Lung (tissue), 13 donors: ENCODE measurements around the gene MSH2. TPM values are rescaled to one million over a fixed set of nuclear protein-coding genes. Genes with fewer than 3 reads are reported as not detected.

Experiments
- ATAC-seq: fragments of 200-7000 bp; cut with Tn5 transposase; one replicate; pipeline ENCODE4 v1.9.1; 2020; ENCODE audit warnings: moderate number of reproducible peaks; ENCODE audit not compliant: insufficient read depth, low FRiP score
- DNase-seq, 3 donors: peaks; one replicate each; pipeline ENCODE4 v3.0.0-alpha.2; 2013 to 2017
- H3K27ac ChIP-seq, 2 donors: one replicate each; pipeline ENCODE4 v1.5.1; 2013; ENCODE audit warnings: mild to moderate bottlenecking in 2 of 2, moderate library complexity in 2 of 2, control low read depth in 1 of 2, inconsistent platforms in 1 of 2, low read depth in 1 of 2, low read length in 1 of 2
- H3K27me3 ChIP-seq, 3 donors: one replicate each; pipeline ENCODE4 v1.5.1; 2013; ENCODE audit warnings: low read length in 2 of 3; ENCODE audit not compliant: control insufficient read depth in 3 of 3, insufficient read depth in 3 of 3
- H3K36me3 ChIP-seq, 4 donors: one replicate each; pipeline ENCODE4 v1.5.1; 2013; ENCODE audit warnings: low read length in 4 of 4, mild to moderate bottlenecking in 1 of 4, moderate library complexity in 1 of 4; ENCODE audit not compliant: control insufficient read depth in 4 of 4, insufficient read depth in 4 of 4
- H3K4me1 ChIP-seq, 5 donors: one replicate each; pipeline ENCODE4 v1.5.1; 2013; ENCODE audit warnings: low read length in 5 of 5, mild to moderate bottlenecking in 2 of 5, moderate library complexity in 1 of 5; ENCODE audit not compliant: control insufficient read depth in 5 of 5, insufficient read depth in 5 of 5
- H3K4me3 ChIP-seq: one replicate; pipeline ENCODE4 v1.5.1; 2013; ENCODE audit warnings: mild to moderate bottlenecking, control low read depth, moderate library complexity
- H3K9ac ChIP-seq, 2 donors: one replicate each; pipeline ENCODE4 v1.5.1; 2013; ENCODE audit warnings: low read length in 2 of 2, control low read depth in 1 of 2; ENCODE audit not compliant: insufficient read depth in 1 of 2
- H3K9me3 ChIP-seq, 4 donors: one replicate each; pipeline ENCODE4 v1.5.1; 2013; ENCODE audit warnings: low read length in 3 of 4, mild to moderate bottlenecking in 1 of 4, moderate library complexity in 1 of 4; ENCODE audit not compliant: control insufficient read depth in 4 of 4, insufficient read depth in 3 of 4
- WGBS, 2 donors: extraction: QIAGEN DNeasy Blood & Tissue Kit; methylation state at CpG; one replicate each; pipeline ENCODE4 v1.1.7; 2013; 5-methylcytosine and 5-hydroxymethylcytosine counted together
- polyA plus RNA-seq, 2 donors: library from polyadenylated mRNA; stranded (reverse); fragments of 200-250 nt; gene quantifications; one replicate each; pipeline ENCODE4 v1.2.1, GENCODE V29; 2013
- small RNA-seq: library from RNA; depleted of rRNA; stranded (forward); fragments of <200 nt; gene quantifications from one replicate; pipeline ENCODE3, GENCODE V24; 2014; ENCODE audit warnings: low replicate concordance
- total RNA-seq, 2 donors: library from RNA; depleted of rRNA in 1 of 2; stranded (reverse); fragments of >200 nt in 1 of 2; gene quantifications; one replicate each; pipeline ENCODE4 v1.2.1, GENCODE V29; 2014 to 2021
- TF ChIP-seq, protein P1 (sequence below): IDR thresholded peaks from 2 replicates; pipeline ENCODE4 v1.5.1; 2012; ENCODE audit warnings: mild to moderate bottlenecking; ENCODE audit errors: control extremely low read depth, extremely low read depth
- donor health status: control.
- donor health status: control.
- donor health status: Bipolar disorder and iron deficiency.
- donor health status: healthy.
- donor health status: DM: yes; HTN: yes; CAD: no.

The MSH2 gene
- total and polyA plus RNA-seq, 4 donors = 6.4 to 44.9 (median 10.5) TPM

- no peak overlapping the region for H3K9ac ChIP-seq
- H3K27ac ChIP-seq = no peak overlapping the region
- no peaks in the 10 kb centered on the region for H3K9me3 ChIP-seq
- DNase-seq = no peak
- 92 to 96% methylated on average over 5 of the region's 5 CpGs for WGBS, 2 donors
- H3K4me3 ChIP-seq = no peak overlapping the region
- ATAC-seq = no peak
- TF ChIP-seq, protein P1, sequence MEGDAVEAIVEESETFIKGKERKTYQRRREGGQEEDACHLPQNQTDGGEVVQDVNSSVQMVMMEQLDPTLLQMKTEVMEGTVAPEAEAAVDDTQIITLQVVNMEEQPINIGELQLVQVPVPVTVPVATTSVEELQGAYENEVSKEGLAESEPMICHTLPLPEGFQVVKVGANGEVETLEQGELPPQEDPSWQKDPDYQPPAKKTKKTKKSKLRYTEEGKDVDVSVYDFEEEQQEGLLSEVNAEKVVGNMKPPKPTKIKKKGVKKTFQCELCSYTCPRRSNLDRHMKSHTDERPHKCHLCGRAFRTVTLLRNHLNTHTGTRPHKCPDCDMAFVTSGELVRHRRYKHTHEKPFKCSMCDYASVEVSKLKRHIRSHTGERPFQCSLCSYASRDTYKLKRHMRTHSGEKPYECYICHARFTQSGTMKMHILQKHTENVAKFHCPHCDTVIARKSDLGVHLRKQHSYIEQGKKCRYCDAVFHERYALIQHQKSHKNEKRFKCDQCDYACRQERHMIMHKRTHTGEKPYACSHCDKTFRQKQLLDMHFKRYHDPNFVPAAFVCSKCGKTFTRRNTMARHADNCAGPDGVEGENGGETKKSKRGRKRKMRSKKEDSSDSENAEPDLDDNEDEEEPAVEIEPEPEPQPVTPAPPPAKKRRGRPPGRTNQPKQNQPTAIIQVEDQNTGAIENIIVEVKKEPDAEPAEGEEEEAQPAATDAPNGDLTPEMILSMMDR = no peak
- no peaks in the 10 kb centered on the region for H3K4me1 ChIP-seq
- no peaks in the 10 kb centered on the region for H3K27me3 ChIP-seq
- H3K36me3 ChIP-seq = no peaks in the 10 kb centered on the region
Observed at GRCh38 chr2:47531378-47532042, 128.6 kb downstream of the MSH2 start.

Small RNA genes within 50 kb of the gene (small RNA-seq; reads per million reads assigned to genes)
- gene MIR559 = not detected
- not detected for gene RF00017
- gene RN7SKP119 = not detected

Other genes starting within 250 kb of the MSH2 start
- 1 to 10 TPM in 1 of 2 donors, under 1 TPM in 1; 0.28 to 1.0 TPM for gene STPG4, start 247.8 kb upstream of the MSH2 start, total RNA-seq
- under 1 TPM; 0.06 to 0.12 TPM for gene STPG4, start 247.8 kb upstream of the MSH2 start, polyA plus RNA-seq
- 100 to 1,000 TPM; 437 to 492 TPM for gene CALM2, start 226.6 kb upstream of the MSH2 start, total RNA-seq
- 100 to 1,000 TPM; 475 to 653 TPM for gene CALM2, start 226.6 kb upstream of the MSH2 start, polyA plus RNA-seq
- gene EPCAM, start 33.8 kb upstream of the MSH2 start, total RNA-seq = 100 to 1,000 TPM; 127 to 216 TPM
- gene EPCAM, start 33.8 kb upstream of the MSH2 start, polyA plus RNA-seq = 100 to 1,000 TPM in 1 of 2 donors, 10 to 100 TPM in 1; 99.2 to 150 TPM
- under 1 TPM in 1 of 2 donors, not detected in 1; 0.06 TPM for gene KCNK12, start 167.8 kb downstream of the MSH2 start, total RNA-seq
- gene KCNK12, start 167.8 kb downstream of the MSH2 start, polyA plus RNA-seq = under 1 TPM; 0.01 to 0.02 TPM